Left renal cortex interstitium (tissue), 4 donors: Measurements from ENCODE around the gene KERA. TPM values are rescaled to one million over a fixed set of nuclear protein-coding genes. Genes with fewer than 3 reads are reported as not detected.

Experiments used
- DNase-seq, 4 donors: peaks; one replicate each; pipeline ENCODE4 v3.0.0-alpha.2; 2013; ENCODE audit warnings: low read depth in 4 of 4, low spot score in 2 of 4, missing footprints in 1 of 4
- polyA plus RNA-seq, 4 donors: library from polyadenylated mRNA; unstranded; fragments of 120-200 nt; gene quantifications; one replicate each; pipeline ENCODE4 v1.2.1, GENCODE V29; 2013; ENCODE audit not compliant: insufficient read length in 4 of 4

KERA gene
- polyA plus RNA-seq, 4 donors, result 0.07 to 0.08 TPM; not detected in 2

DNA sequence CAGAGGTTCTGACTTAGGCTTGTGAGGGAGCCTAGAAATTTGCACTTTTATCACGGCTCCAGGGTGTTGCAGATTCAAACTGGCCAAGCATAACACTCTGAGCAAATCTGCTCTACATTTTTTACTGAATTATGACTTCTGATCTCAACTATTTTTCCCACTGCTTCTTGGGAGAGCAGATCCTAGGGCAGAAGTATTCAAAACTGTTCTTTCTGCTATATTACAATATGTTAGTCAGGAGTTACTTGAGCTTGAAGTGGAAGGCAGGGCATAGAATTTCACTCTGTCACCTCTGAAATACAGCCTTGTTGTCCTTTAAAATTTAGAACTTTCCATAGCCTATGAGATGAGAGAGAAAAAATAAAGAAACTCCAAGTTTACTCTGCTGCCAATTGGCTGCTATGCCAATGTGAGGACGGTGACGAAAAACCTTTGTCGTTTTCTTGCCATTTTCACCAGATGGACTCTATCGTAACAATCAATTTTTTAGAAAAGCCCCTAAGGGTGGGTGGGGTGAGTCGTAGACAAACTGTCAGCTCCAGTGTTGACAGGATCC, 16.4 kb upstream of the KERA start:
- no peak for DNase-seq

DNA sequence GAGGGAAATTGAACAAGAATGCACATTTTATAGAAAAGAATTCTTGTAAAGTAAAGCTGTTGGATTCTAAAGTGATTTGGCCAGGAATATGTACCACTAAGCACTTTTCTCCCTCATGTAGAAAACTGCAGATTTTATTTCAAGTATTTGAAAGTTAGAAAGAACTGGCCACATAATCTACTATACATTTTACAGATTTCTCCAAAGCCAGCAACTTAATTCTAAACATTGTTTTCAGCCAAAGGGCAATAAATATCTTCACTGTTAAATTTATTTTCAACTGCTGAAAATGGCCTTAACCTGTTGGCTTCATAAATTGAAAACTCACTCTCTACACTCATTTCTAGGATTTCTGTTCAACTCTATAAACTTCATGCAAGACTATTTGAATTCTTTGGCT, 15.6 kb upstream of the KERA start:
- no peak for DNase-seq

DNA sequence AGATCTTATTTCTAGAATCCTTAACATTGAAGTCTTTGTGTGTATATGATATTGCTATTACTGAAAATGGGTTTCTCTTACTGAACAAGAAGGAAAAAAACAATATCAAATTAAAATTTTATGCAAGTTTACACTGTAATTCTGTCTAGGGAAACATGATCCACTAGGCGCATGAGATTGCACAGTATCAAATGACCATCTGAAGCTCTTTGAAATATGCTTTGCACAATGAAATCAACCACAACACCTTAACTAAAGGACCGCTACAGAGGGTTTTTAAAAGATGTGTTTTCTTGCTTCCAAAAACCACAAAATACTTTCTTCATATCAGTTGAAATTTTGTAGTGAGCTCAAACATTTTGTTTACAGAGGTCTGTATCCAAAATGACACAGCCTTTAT, 15.1 kb upstream of the KERA start:
- no peak for DNase-seq

DNA sequence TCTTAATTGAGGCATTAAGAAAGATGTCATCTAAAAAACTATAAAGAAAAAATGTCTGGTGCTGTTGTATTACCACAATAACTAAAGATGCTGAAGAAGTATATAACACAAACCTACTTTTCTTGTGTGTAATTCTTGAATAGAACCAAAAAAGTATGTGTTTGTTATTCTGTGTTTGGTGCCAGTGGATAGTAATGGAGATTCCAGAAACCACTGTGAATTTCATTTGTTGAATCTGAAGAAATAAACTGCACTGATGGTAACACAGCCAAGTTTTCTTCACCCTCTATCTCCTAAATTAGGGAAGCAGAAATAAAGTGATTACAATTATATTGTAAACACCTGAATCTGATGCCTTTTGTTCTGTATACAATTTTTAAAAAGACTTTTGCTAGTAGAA, 13.1 kb upstream of the KERA start:
- no peak for DNase-seq

DNA sequence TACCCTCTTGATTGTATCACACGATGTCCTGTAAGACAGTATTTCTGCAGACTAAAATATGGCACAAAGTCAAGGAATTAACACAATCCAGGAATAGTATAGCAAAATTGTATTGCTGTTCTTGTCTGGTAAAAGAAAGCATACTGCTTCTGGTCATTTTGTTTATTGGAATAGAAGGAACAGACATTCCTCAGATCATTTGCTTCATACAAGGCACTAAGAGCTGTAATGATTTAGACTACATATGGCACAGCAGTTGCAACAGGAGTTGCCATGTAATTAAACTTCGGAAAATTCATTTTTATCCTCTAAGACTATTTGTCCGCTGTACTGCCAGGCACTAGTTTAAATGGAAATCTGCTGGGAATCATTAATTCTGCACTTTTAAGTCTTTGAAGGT, 7.6 kb upstream of the KERA start:
- DNase-seq, result no peak

DNA sequence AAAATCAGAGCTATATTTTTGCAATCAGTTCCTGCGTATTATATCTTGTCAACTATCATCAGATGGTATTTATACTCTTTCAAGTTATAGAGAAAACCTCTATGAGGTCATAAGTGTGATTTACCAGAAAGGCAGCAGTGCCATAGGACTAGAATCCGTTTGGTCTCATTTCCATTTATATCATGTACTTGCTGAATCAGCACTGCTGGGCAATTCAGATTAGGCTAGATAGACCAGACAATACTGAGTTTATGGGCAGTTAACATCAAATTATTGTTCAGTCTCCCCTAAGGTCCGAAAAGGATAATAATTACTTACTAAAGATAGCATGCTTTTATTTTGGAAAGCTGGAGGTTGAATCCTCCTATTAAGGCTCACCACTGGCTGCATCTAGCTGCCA, 6.8 kb upstream of the KERA start:
- no peak for DNase-seq

DNA sequence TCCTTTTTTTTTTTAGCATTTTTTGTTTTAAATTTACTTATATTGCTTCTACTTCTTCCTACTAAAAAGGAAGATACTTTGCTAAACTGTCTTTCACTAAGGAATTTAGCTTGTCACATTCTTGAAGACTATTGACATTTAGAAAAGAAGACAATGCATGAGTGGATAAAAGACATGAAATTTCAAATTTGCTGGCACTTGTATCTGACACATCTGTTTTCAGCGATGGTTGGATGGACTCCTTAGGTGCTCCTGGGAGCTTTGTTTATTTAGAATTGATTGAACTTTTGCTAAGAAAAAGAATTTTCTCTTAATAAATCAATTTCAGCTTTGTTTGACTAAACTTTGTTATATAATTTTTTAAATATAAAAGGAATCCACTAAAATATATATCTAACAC, 3.3 kb upstream of the KERA start:
- DNase-seq, result no peak

DNA sequence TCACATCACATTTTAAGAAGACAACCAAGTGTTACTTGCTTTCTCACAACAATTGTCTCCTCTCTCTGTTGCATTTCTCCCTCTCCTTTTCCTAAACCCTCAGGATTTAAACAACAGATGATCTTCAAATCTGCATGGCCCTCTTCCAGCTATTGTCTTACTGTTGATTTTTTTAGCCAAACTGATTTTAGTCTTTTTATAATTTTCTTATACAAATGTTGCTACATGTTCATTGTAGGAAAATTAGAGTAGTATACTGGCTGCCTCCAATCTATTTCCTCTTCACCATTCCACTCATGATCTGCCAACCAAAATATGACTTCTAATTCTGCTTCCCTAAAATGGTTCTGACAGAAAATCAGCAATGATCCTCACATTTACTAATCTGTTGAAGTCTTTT, 1.4 kb upstream of the KERA start:
- no peak for DNase-seq

DNA sequence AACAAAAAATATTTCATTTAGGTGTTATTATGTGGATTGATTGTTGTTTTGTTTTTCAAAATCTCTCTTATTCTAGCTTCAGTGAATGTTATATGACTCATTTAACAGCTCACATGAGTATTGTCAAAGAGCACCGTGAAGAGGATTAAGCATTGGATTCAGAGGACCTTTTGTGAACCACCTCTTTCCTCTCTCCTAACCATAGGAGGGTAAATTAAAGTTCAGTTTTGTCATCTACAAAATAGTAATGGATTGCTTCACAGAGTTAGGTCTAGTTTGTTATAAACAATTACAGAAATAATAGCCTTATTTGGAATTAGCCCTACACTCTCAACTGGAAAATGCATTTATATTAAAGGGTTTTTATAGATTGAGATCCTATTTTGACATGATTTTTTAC, 962 bp upstream of the KERA start:
- DNase-seq, result no peak

DNA sequence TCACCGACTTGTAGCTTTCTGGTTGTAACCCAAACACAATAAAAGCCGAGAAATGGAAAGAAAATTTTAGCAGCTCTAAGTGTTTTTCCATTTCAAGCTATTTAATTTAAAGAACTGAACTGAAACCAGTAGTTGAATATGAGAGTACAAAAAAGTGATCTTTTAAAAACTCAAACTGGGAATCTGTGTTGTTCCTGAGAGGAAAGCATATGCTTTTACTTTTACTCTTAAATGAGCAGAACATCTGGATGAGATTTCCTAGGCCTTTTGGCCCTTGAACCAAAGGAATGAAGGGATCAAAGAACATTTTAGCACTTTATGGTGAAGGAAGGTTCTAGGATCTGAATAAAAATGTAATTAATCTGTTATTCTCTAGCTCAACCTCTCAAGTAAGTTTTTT, 1.3 kb downstream of the KERA start:
- no peak for DNase-seq

DNA sequence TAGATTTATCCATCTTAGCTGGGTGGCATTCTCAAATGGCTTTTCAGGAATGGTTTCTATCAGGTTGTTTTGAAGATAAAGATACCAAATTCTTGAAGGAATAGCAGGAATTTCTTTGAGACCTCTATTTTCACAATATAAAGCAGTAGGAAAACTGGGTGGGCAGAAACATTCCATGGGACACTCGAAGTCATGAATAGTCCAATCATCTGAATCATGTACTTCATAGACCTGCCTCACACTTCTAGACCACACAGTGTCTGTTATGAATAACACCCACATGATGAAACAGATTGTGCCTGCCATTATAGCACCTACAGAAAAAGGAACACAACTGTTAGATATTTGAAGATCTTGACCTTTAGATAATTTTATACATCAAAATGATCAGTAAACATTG, 1.8 kb downstream of the KERA start:
- DNase-seq, result no peak

DNA sequence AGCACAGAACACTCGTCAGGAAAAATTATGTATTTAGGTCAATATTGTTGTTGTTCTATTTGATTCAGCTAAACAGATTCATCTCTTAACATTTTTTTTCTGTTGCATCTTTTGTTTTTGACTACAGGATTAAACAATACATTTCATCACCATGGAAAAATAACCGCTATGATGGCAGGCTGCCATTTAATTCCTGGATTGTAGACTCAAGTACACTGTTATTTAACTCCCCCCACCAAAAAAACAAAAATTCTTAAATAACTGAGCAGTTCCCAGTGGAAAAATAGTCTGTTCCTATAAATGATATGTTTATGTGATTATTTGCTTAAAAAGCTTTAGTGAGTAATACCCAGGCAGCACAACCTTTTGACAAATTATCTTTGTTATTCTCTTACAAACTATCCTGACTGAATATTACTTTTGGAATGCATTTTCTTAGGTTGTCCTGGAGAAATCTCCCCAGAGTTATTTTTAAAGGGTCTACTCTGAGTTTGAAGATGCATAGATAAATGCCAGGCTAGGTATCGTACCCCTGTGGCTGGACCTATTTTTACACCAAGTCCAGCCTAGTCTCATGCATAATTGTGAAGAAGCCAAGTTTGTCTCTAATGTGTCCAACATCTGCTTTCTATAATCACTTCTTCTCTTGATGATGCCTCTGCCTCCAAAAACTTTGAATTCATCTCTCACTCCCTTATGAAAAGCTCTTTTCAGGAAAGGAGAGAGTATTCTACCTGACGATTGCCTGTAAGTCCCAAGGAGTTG, 3.7 kb downstream of the KERA start:
- no peak for DNase-seq

DNA sequence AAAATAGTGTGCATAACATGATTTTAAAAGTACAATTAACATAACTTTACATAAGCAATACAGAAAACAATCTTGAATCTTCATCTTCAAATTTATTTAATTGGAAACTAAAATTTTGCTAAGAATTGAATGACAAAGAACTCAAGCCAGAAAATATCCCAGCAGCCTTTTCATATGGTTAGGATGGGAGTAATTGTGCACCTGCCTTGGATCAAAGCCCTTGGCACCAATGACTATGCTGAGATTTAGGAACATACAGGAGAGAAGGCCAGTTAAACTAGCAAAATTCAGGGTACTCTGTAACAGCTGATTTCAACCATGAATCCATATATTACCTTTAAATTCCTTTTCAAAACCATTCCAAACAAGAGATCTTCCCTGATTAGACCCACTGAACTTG, 5.8 kb downstream of the KERA start:
- no peak for DNase-seq

DNA sequence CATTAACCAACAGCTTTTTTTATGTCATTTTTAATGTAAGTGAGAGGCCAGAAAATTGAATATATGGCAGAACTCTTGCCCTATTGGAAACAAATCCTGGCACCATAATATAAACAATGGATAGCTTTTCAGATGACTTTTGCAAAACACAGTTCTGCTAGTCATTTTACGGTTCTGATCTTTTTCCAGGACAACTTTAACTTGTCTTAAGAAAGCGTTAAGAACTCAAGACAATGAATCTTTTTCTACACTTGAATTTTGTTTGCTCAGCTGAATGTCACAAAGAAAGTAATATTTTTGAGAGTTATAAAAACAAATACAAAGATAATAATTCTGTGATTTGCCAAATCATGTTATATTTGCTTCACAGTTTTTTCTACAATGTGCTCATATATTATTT, 13.2 kb downstream of the KERA start:
- DNase-seq, result no peak

DNA sequence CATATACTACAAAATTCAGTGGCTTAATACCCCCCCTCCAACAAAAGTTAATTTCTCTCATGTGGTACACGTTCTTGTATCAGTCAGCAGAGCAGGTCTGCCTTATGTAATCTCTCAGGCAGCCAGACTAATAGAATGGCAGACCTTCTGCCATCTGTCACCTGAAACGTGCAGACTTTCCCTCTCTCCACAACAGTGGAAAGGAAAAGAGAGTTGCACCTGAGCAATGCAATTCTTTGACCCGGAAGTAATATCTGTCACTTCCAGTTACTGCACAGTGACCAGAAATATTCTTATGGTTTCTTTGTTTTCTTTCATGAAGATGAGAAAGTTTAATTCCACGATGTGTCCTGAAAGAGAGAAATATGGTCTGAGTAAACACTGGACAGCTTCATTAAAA, 14.4 kb downstream of the KERA start:
- no peak for DNase-seq

DNA sequence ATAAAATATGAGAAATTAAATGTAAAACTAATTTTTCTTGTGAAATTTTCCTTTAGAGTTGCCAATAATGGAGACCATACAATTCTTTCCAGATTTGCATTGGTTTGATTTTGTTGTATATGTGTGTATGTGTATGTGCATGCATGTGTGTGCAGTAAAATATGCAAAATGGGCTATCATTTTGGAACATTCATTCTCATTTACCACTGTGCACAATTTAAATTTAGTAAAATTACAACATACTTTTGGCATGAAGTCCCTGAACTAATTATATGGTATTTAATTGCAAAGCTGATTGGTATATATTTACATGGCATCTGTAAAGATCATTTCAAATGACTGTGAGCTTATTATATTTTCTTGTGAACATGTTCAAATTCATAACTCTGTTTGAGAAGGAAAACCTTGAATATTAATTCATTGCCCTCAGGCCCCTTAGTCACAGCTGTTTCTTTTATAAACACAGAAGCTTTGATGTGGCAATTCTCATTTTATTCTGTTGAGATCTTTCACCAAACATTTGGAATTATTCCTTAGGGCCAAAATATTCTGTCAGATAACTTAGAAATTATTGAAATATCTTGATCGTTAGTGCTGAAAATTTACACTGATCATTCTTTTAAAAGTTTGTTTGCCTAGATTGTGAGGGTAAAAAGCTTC, 17.6 kb downstream of the KERA start:
- DNase-seq, result no peak

DNA sequence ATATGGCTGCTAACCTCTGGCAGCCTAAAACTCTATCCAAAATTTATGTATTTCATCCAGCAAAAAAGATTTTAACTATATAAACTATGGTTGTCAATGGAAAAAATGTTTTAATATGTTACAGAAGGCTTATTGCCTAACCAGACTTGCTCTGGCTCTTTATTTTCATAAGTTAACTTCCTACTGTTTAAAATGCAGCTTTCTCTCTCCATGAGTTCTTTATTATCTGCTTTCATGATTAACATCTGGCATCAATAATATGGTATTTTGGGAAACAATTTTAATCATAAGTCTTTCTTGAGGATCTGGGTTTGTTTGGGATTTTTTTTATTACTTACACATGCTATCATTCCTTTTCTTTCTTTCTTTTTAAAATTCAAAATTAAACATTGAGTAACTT, 20.5 kb downstream of the KERA start:
- no peak for DNase-seq

DNA sequence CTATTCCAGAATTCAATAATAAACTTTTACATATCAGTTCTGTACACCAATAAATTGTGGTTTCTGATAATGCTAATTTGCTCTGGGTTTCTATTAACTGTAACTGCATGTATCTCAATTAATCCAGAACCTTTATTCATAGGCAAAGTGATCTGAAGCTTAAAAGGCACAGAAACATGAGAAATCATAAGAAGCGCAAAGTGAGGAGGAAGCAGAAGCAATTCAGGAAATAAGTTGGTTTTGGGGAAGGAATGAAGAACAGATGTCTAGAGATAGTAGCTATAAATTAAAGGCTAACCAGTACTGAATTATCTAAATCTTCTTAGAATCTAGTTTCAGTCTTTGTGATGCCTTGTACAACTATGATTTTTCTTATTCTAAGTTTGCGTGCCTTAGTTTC, 24.6 kb downstream of the KERA start:
- no peak for DNase-seq

DNA sequence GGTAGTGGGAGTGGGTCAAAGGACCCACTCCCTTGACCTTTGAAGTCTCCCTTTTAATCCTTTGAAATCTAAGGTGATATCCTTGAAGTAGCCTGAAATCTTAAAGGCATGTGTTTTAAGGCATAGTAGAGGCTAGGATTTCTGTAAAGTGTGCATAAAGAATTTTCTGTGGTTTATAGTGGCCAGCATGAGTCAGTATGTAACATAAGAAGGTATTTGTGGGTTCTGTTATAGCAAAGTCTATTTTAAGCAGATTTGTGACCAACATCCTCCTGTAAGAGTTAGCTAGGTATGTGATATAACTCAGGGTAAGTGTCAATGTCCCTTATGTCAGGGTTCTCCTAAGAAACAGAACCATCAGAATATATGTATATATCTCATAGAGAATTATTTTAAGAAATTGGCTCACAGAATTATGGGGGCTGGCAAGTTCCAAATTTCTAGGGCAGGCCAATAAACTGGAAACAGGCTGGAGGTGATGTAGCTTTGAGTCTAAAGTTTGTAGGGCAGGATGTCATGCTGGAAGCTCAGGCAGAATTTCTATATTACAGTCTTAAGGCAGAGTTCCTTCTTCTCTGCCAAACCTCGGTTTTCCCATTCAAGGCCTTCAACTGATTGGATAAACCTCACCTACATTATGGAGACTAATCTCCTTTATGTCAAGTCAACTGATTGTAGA, 34.4 kb downstream of the KERA start:
- no peak for DNase-seq

DNA sequence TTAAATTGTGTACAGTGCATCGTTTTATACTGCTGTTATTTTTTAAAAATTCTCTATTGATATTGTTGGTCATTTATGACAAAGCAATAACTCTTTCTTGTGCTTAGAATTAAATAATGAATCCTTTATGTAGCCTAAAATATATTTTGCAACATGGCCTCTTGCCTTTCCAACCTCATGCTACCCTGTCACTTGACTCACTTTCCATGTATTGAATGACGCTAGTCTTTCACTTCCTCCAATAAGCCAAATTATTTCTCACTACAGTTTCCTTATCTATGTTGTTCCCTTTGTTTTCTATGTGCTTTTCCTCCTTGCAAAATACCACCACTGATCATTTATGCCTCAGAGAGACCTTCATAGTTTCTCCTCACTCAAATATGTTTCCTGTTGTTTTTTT, 36.7 kb downstream of the KERA start:
- no peak for DNase-seq

DNA sequence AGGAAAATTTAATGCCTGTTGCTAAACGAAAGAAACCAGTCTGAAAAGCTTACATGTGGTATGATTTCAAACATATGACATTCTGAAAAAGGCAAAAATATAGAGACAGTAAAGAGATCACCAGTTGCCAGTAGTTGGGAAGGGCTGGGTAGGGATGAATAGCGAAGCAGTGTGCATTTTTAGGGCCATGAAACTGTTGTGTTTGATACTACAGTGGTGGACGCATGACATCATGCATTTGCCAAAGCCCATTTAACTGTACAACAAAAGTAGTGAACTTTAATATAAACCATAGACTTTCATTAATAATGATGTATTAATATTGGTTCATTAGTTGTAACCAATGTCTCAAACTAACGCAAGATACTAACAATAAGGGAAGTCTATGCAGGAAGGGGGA, 38.4 kb downstream of the KERA start:
- no peak for DNase-seq
